Endothelial cell of umbilical vein (primary cell): ENCODE data around the gene ARGLU1. TPM values are rescaled to one million over a fixed set of nuclear protein-coding genes. Genes with fewer than 3 reads are reported as not detected.

ENCODE experiments used
- BruUV-seq: library from RNA; stranded (reverse); fragments of 400-500 nt; replicated peaks from 2 replicates; lab custom pipeline; 2021; lab: Mats Ljungman, UMichigan
- CTCF ChIA-PET: fragments of 300-600, 350-600 bp; sonication (Branson Sonifier 250); formaldehyde crosslinking; loops from one replicate; lab custom pipeline; 2021; ENCODE audit warnings: antibody characterized with exemption, inconsistent platforms; lab: Charles Lee
- POLR2A ChIA-PET: fragments of 300-600, 350-600 bp; sonication (Branson Sonifier 250); formaldehyde crosslinking; loops from one replicate; lab custom pipeline; 2021; ENCODE audit warnings: antibody characterized with exemption, inconsistent platforms; lab: Charles Lee
- DNase-seq: peaks from one replicate; pipeline ENCODE4 v3.0.0-alpha.2; 2011; ENCODE audit warnings: low read depth, low spot score
- FAIRE-seq: peaks from 2 replicates; lab custom pipeline; 2011; peaks lifted over from hg19 to GRCh38; lab: Jason Lieb, UNC
- H2AFZ ChIP-seq: 2 replicates; pipeline ENCODE4 v1.6.0; 2012; ENCODE audit warnings: low read depth, low read length, control low read depth, inconsistent platforms
- H3K27ac ChIP-seq: 2 replicates; pipeline ENCODE4 v1.5.1; 2011; ENCODE audit warnings: low read depth, mild to moderate bottlenecking, control low read depth, low read length, moderate library complexity; ENCODE audit not compliant: insufficient read depth
- H3K27me3 ChIP-seq, 2 experiments: 2 replicates each; pipeline versions ENCODE4 v1.6.0 to v1.6.1; 2011; ENCODE audit warnings: low read length in 2 of 2, mixed read lengths in 1 of 2; ENCODE audit not compliant: control insufficient read depth in 2 of 2, insufficient read depth in 2 of 2
- H3K36me3 ChIP-seq, 2 experiments: 2 replicates in 1 of 2; 3 replicates in 1 of 2; pipeline ENCODE4 v1.5.1; 2011; ENCODE audit warnings: low read length in 2 of 2, mild to moderate bottlenecking in 1 of 2, moderate library complexity in 1 of 2; ENCODE audit not compliant: control insufficient read depth in 2 of 2, insufficient read depth in 2 of 2; ENCODE audit errors: extremely low read depth in 1 of 2
- H3K4me1 ChIP-seq: 3 replicates; pipeline ENCODE4 v1.5.1; 2011; ENCODE audit warnings: mild to moderate bottlenecking, low read length; ENCODE audit not compliant: control insufficient read depth, insufficient read depth; ENCODE audit errors: extremely low read depth
- H3K4me2 ChIP-seq: 2 replicates; pipeline ENCODE4 v1.6.1; 2011; ENCODE audit warnings: low read length, control low read depth, mixed read lengths; ENCODE audit not compliant: insufficient read depth
- H3K4me3 ChIP-seq, 3 experiments: fragments of 200-600 bp in 1 of 3; sonication (generic), shearing (Covaris generic) in 1 of 3; replicated peaks in 1 of 3; 2 replicates each; pipeline ENCODE4 v1.5.1; 2011 to 2016; ENCODE audit warnings: control low read depth in 3 of 3, low read length in 3 of 3, mild to moderate bottlenecking in 2 of 3, inconsistent platforms in 1 of 3, low read depth in 1 of 3, moderate library complexity in 1 of 3; ENCODE audit not compliant: insufficient read depth in 1 of 3
- H3K79me2 ChIP-seq: 2 replicates; pipeline ENCODE4 v1.6.0; 2012; ENCODE audit warnings: low read length, inconsistent platforms; ENCODE audit not compliant: control insufficient read depth, insufficient read depth
- H3K9ac ChIP-seq: replicated peaks from 2 replicates; pipeline ENCODE3; 2011; ENCODE audit warnings: low read length, control low read depth; ENCODE audit not compliant: insufficient read depth; ENCODE audit errors: extremely low read depth
- H3K9me1 ChIP-seq: replicated peaks from 3 replicates; pipeline ENCODE4 v1.6.0; 2011; ENCODE audit warnings: mild to moderate bottlenecking, low read length; ENCODE audit not compliant: control insufficient read depth, insufficient read depth; ENCODE audit errors: extremely low read depth
- H3K9me3 ChIP-seq: replicated peaks from 2 replicates; pipeline ENCODE4 v1.5.1; 2012; ENCODE audit warnings: low read length, inconsistent platforms; ENCODE audit not compliant: control insufficient read depth, insufficient read depth
- H4K20me1 ChIP-seq: replicated peaks from 2 replicates; pipeline ENCODE3; 2011; ENCODE audit warnings: mild to moderate bottlenecking, low read length; ENCODE audit not compliant: control insufficient read depth, insufficient read depth; ENCODE audit errors: extremely low read depth
- CTCF ChIP-seq, 2 donors: IDR thresholded peaks; 1 replicate in 1 of 2; 2 replicates in 1 of 2; pipeline ENCODE4 v1.5.1; 2011; ENCODE audit warnings: low read length in 2 of 2, mild to moderate bottlenecking in 2 of 2, moderate library complexity in 2 of 2, control low read depth in 1 of 2, inconsistent platforms in 1 of 2, low read depth in 1 of 2; ENCODE audit not compliant: insufficient read depth in 1 of 2; ENCODE audit errors: extremely low read depth in 1 of 2
- EZH2 ChIP-seq: IDR thresholded peaks from 2 replicates; pipeline ENCODE4 v1.6.1; 2012; ENCODE audit warnings: borderline replicate concordance, low read depth, mild to moderate bottlenecking, moderate library complexity, low read length, inconsistent platforms; ENCODE audit not compliant: severe bottlenecking
- FOS ChIP-seq: IDR thresholded peaks from 2 replicates; pipeline ENCODE4 v1.6.1; 2011; ENCODE audit warnings: mild to moderate bottlenecking, low read length, moderate library complexity, borderline replicate concordance; ENCODE audit not compliant: insufficient read depth
- GATA2 ChIP-seq: IDR thresholded peaks from 2 replicates; pipeline ENCODE4 v1.7.0; 2011; ENCODE audit warnings: low read depth, mild to moderate bottlenecking, moderate library complexity, mixed read lengths, low read length; ENCODE audit not compliant: insufficient read length, insufficient read depth
- JUN ChIP-seq: IDR thresholded peaks from 2 replicates; pipeline ENCODE4 v1.6.1; 2011; ENCODE audit warnings: borderline replicate concordance, low read depth; ENCODE audit not compliant: insufficient read length, insufficient read depth
- MAX ChIP-seq: IDR thresholded peaks from 2 replicates; pipeline ENCODE4 v1.6.1; 2011; ENCODE audit not compliant: insufficient read depth, insufficient read length
- MYC ChIP-seq: IDR thresholded peaks from one replicate; pipeline ENCODE4 v1.6.1; 2011; ENCODE audit warnings: mild to moderate bottlenecking, low read depth, low read length
- POLR2AphosphoS5 ChIP-seq: IDR thresholded peaks from 2 replicates; pipeline ENCODE4 v1.6.1; 2012; ENCODE audit warnings: low read depth, mild to moderate bottlenecking, control low read depth, low read length, moderate library complexity; ENCODE audit not compliant: insufficient read depth
- dilution Hi-C: fragments of 300-500 bp; cut with MboI; formaldehyde crosslinking; loops from one replicate; pipeline ENCODE4 v1.15.0; 2019; ENCODE audit warnings: low sequenced_read_pairs; ENCODE audit not compliant: extremely low pct_ligation_motif_present
- intact Hi-C: fragments of 100-400 bp; cut with micrococcal nuclease; formaldehyde crosslinking; loops from one replicate; pipeline ENCODE4 v1.10.0; 2022
- polyA plus RNA-seq, 4 experiments: library from polyadenylated mRNA; depleted of rRNA in 3 of 4; stranded (reverse) in 3 of 4; unstranded in 1 of 4; fragments of >200 nt; gene quantifications; 2 replicates each; pipeline versions ENCODE4 v1.2.1 to v1.2.3, GENCODE V29; 2011 to 2012; ENCODE audit warnings: missing spikeins in 1 of 4
- total RNA-seq: library from RNA; stranded (reverse); gene quantifications from 2 replicates; pipeline ENCODE4 v1.2.3, GENCODE V29; 2021

Gene ARGLU1
- total and polyA plus RNA-seq, 2 donors (not counting 3 experiments of a cell fraction or from before 2014, with no cell fraction given): 44.4 to 111 TPM

- POLR2A ChIA-PET: no interaction called here
These were observed 48.8 kb upstream of the ARGLU1 start for GRCh38 chr13:106616729-106617128.

More at GRCh38 chr13:106616729-106617128, 48.8 kb upstream of the ARGLU1 start:
- TF ChIP-seq JUN (no peak), EZH2 (no peak), MAX (no peak), MYC (no peak), FOS (no peak), CTCF (IDR thresholded peaks at IDR 0.05; ENCODE audit: extremely low read depth in 1 of 2, insufficient read depth in 1 of 2, low read depth in 1 of 2, low read length in 2 of 2) (no peak), POLR2AphosphoS5 (no peak), GATA2 (no peak)
- Histone ChIP-seq H3K27me3 (peaks cover 1 to 8% of the 10 kb centered on the region in 2 experiments), H3K9me1 (no peaks in the 10 kb centered on the region), H3K27ac (no peak overlapping the region), H3K4me3 (no peak overlapping the region), H3K4me1 (peaks cover 9% of the 10 kb centered on the region), H3K4me2 (no peak overlapping the region), H3K9me3 (no peaks in the 10 kb centered on the region), H4K20me1 (no peaks in the 10 kb centered on the region), H3K79me2 (no peaks in the 10 kb centered on the region), H3K36me3 (no peaks in the 10 kb centered on the region), H3K9ac (no peak overlapping the region), H2AFZ (no peak overlapping the region)
- CTCF ChIA-PET: no interaction called here
- intact Hi-C loops: loop anchor here (2.0 kb wide), 1 partner anchor 34 kb away; no protein-coding TSS in a partner anchor
- FAIRE-seq: no peak
- DNase-seq: no peak
- BruUV-seq: no TSS peak
- dilution Hi-C loops: no loop called here
